ENCODE measurements around the gene DIPK1C.

The DIPK1C gene

DNA sequence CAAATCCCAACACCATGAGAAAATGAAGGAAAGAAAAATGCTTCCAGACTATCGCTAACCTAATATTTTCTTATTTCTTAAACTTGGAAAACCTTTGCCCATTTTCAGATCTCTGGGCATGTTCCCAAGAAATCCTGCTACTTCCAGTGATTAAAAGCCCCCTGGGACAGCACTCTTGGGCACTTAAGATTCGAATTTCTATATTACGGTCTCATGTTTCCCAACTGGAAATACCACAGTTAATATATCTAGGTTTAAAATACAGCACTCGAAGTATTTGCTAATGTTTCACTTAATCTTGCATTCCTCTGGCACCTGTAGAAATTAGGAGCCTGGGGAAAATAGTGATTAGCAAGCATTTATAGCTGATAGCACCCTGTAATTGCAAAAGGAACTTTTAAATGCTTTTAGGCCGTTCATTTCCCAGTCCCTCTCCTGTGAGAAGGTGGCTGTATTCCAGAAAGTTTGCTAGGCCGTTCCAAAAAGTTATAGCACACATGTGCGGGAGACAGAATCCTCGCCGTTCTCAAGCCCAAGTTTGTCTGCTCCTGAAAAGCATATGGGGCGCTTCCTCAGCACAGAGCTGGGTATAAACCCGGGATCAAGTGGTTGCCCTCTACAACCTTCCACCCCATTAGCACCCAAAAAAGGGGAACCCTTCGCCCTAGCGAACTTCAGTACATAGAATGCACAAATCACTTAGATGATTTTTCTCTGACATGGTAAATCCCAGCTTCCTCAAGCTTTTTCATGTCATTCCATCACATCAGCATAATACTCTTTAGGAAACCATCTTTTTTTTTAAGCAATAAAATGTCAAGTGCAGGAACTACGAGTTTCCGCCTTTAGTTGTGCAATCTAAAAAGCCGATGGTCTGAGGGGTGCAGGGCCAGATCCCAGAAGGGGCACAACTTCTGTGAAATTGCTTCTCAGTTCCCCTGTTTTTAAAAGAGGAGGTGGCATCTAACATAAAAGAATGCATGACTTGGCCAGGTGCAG lies 60.6 kb downstream of the DIPK1C start:
- TF ChIP-seq ZFP30 (CRISPR knock-in tag; IDR thresholded peaks at IDR 0.05) (no peak), TCF4 (CRISPR knock-in tag; IDR thresholded peaks at IDR 0.05; ENCODE audit: borderline replicate concordance) (no peak), ZNF565 (CRISPR knock-in tag; conservative IDR thresholded peaks at IDR 0.05; ENCODE audit: low read depth) (no peak), ZC3H10 (CRISPR knock-in tag; IDR thresholded peaks at IDR 0.05) (no peak), ESRRG (CRISPR knock-in tag; IDR thresholded peaks at IDR 0.05) (no peak), ZNF70 (CRISPR knock-in tag; IDR thresholded peaks at IDR 0.05) (no peak), PPARA (CRISPR knock-in tag; IDR thresholded peaks at IDR 0.05; ENCODE audit: borderline replicate concordance) (no peak), ISL1 (CRISPR knock-in tag; IDR thresholded peaks at IDR 0.05) (no peak), ARNTL (CRISPR knock-in tag; IDR thresholded peaks at IDR 0.05; ENCODE audit: borderline replicate concordance, low read depth) (no peak), GLIS3 (CRISPR knock-in tag; IDR thresholded peaks at IDR 0.05) (no peak), SNAI2 (CRISPR knock-in tag; IDR thresholded peaks at IDR 0.05) (no peak)
- TF ChIP-seq, protein P1, sequence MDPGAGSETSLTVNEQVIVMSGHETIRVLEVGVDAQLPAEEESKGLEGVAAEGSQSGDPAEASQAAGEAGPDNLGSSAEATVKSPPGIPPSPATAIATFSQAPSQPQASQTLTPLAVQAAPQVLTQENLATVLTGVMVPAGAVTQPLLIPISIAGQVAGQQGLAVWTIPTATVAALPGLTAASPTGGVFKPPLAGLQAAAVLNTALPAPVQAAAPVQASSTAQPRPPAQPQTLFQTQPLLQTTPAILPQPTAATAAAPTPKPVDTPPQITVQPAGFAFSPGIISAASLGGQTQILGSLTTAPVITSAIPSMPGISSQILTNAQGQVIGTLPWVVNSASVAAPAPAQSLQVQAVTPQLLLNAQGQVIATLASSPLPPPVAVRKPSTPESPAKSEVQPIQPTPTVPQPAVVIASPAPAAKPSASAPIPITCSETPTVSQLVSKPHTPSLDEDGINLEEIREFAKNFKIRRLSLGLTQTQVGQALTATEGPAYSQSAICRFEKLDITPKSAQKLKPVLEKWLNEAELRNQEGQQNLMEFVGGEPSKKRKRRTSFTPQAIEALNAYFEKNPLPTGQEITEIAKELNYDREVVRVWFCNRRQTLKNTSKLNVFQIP (CRISPR knock-in tag; IDR thresholded peaks at IDR 0.05; ENCODE audit: borderline replicate concordance, low read depth): no peak
- TF ChIP-seq, protein P2, sequence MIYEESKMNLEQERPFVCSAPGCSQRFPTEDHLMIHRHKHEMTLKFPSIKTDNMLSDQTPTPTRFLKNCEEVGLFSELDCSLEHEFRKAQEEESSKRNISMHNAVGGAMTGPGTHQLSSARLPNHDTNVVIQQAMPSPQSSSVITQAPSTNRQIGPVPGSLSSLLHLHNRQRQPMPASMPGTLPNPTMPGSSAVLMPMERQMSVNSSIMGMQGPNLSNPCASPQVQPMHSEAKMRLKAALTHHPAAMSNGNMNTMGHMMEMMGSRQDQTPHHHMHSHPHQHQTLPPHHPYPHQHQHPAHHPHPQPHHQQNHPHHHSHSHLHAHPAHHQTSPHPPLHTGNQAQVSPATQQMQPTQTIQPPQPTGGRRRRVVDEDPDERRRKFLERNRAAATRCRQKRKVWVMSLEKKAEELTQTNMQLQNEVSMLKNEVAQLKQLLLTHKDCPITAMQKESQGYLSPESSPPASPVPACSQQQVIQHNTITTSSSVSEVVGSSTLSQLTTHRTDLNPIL (CRISPR knock-in tag; IDR thresholded peaks at IDR 0.05; ENCODE audit: low read depth): no peak
- TF ChIP-seq, protein P3, sequence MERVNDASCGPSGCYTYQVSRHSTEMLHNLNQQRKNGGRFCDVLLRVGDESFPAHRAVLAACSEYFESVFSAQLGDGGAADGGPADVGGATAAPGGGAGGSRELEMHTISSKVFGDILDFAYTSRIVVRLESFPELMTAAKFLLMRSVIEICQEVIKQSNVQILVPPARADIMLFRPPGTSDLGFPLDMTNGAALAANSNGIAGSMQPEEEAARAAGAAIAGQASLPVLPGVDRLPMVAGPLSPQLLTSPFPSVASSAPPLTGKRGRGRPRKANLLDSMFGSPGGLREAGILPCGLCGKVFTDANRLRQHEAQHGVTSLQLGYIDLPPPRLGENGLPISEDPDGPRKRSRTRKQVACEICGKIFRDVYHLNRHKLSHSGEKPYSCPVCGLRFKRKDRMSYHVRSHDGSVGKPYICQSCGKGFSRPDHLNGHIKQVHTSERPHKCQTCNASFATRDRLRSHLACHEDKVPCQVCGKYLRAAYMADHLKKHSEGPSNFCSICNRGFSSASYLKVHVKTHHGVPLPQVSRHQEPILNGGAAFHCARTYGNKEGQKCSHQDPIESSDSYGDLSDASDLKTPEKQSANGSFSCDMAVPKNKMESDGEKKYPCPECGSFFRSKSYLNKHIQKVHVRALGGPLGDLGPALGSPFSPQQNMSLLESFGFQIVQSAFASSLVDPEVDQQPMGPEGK (CRISPR knock-in tag; IDR thresholded peaks at IDR 0.05; ENCODE audit: borderline replicate concordance): no peak
- TF ChIP-seq, protein P4, sequence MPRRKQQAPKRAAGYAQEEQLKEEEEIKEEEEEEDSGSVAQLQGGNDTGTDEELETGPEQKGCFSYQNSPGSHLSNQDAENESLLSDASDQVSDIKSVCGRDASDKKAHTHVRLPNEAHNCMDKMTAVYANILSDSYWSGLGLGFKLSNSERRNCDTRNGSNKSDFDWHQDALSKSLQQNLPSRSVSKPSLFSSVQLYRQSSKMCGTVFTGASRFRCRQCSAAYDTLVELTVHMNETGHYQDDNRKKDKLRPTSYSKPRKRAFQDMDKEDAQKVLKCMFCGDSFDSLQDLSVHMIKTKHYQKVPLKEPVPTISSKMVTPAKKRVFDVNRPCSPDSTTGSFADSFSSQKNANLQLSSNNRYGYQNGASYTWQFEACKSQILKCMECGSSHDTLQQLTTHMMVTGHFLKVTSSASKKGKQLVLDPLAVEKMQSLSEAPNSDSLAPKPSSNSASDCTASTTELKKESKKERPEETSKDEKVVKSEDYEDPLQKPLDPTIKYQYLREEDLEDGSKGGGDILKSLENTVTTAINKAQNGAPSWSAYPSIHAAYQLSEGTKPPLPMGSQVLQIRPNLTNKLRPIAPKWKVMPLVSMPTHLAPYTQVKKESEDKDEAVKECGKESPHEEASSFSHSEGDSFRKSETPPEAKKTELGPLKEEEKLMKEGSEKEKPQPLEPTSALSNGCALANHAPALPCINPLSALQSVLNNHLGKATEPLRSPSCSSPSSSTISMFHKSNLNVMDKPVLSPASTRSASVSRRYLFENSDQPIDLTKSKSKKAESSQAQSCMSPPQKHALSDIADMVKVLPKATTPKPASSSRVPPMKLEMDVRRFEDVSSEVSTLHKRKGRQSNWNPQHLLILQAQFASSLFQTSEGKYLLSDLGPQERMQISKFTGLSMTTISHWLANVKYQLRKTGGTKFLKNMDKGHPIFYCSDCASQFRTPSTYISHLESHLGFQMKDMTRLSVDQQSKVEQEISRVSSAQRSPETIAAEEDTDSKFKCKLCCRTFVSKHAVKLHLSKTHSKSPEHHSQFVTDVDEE (CRISPR knock-in tag; IDR thresholded peaks at IDR 0.05): no peak
- ATAC-seq: no peak

DNA sequence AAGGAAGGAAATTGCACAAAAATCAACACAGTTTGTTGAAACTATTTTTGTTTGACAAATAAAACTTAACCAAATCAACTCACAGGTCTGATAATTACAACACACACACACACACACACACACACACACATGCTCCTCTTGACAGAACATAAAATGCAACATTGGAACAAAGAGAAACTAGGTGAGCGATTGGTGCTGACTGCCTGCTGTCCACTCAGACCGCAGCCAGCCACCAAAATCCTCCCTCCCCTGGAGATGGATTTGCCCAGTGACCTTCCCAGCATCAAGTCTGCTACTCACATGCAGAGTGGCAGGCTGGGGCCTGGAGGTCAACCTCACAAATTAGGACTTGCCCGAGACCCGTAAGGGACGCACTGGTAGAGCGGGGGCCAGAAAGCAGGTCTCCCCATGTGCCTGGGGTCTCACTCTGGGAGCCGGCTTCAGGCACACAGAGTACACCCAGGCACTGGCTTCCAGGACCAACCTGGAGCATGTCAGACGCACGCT lies 61.4 kb downstream of the DIPK1C start:
- TF ChIP-seq, protein P4 (CRISPR knock-in tag; IDR thresholded peaks at IDR 0.05): no peak
- TF ChIP-seq ZC3H10 (CRISPR knock-in tag; IDR thresholded peaks at IDR 0.05): no peak
- TF ChIP-seq TOX (CRISPR knock-in tag; IDR thresholded peaks at IDR 0.05; ENCODE audit: borderline replicate concordance): no peak
- TF ChIP-seq ZNF565 (CRISPR knock-in tag; conservative IDR thresholded peaks at IDR 0.05; ENCODE audit: low read depth): no peak
- no peak for TF ChIP-seq OSR1 (CRISPR knock-in tag; IDR thresholded peaks at IDR 0.05)
- TF ChIP-seq CSDC2 (CRISPR knock-in tag; IDR thresholded peaks at IDR 0.05): no peak
- no peak for TF ChIP-seq ARNTL (CRISPR knock-in tag; IDR thresholded peaks at IDR 0.05; ENCODE audit: borderline replicate concordance, low read depth)
- TF ChIP-seq PPARA (CRISPR knock-in tag; IDR thresholded peaks at IDR 0.05; ENCODE audit: borderline replicate concordance): no peak
- TF ChIP-seq ZFP3 (CRISPR knock-in tag; IDR thresholded peaks at IDR 0.05): no peak
- no peak for TF ChIP-seq RARB (CRISPR knock-in tag; IDR thresholded peaks at IDR 0.05)
- no peak for TF ChIP-seq BACH2 (CRISPR knock-in tag; IDR thresholded peaks at IDR 0.05; ENCODE audit: borderline replicate concordance)
- TF ChIP-seq, protein P1 (CRISPR knock-in tag; IDR thresholded peaks at IDR 0.05; ENCODE audit: borderline replicate concordance, low read depth): no peak
- no peak for TF ChIP-seq ZNF8 (CRISPR knock-in tag; IDR thresholded peaks at IDR 0.05)
- no peak for ATAC-seq
